Colonic mucosa (tissue), 4 donors: ENCODE data around the gene NOXA1. TPM values are rescaled to one million over a fixed set of nuclear protein-coding genes. Genes with fewer than 3 reads are reported as not detected.

Source experiments
- DNase-seq: peaks from one replicate; pipeline ENCODE4 v3.0.0-alpha.2; 2020
- H3K27ac ChIP-seq: fragments of 200-600 bp; one replicate; pipeline ENCODE4 v1.8.0; 2021
- H3K27me3 ChIP-seq: fragments of 200-600 bp; one replicate; pipeline ENCODE4 v1.8.0; 2021
- H3K36me3 ChIP-seq: fragments of 200-600 bp; one replicate; pipeline ENCODE4 v1.8.0; 2021
- H3K4me1 ChIP-seq: fragments of 200-600 bp; one replicate; pipeline ENCODE4 v1.8.0; 2021; ENCODE audit warnings: mild to moderate bottlenecking
- H3K4me3 ChIP-seq: fragments of 200-600 bp; one replicate; pipeline ENCODE4 v1.8.0; 2021
- H3K9ac ChIP-seq, 2 donors: one replicate each; pipeline ENCODE4 v1.7.0; 2013; ENCODE audit warnings: control low read depth in 2 of 2, low read depth in 2 of 2, low read length in 2 of 2
- H3K9me3 ChIP-seq: fragments of 200-600 bp; one replicate; pipeline ENCODE4 v1.8.0; 2021
- intact Hi-C: fragments of 100-400 bp; cut with DNase I; formaldehyde crosslinking; loops from one replicate; pipeline ENCODE4 v1.14.1; 2022
- total RNA-seq, 2 donors: library from RNA; stranded (reverse); fragmentation: NEBNext Ultra II Directional in 1 of 2; extraction: Animal tissue kit (Norgen Biotek cat#: 25700) in 1 of 2; gene quantifications; one replicate each; pipeline ENCODE4 v1.2.1, GENCODE V29; 2021
- TF ChIP-seq, protein P1 (sequence below): fragments of 200-600 bp; IDR thresholded peaks from one replicate; pipeline ENCODE4 v1.8.0; 2022; ENCODE audit warnings: antibody characterized with exemption, mild to moderate bottlenecking
- donor health status: healthy.
- donor health status: DM: no; HTN: no; CAD: no.
- donor health status: DM: no; HTN: no; CAD: no.

NOXA1 gene
- total RNA-seq, 2 donors from 2014 or later: 27.5 to 29.3 TPM

DNA sequence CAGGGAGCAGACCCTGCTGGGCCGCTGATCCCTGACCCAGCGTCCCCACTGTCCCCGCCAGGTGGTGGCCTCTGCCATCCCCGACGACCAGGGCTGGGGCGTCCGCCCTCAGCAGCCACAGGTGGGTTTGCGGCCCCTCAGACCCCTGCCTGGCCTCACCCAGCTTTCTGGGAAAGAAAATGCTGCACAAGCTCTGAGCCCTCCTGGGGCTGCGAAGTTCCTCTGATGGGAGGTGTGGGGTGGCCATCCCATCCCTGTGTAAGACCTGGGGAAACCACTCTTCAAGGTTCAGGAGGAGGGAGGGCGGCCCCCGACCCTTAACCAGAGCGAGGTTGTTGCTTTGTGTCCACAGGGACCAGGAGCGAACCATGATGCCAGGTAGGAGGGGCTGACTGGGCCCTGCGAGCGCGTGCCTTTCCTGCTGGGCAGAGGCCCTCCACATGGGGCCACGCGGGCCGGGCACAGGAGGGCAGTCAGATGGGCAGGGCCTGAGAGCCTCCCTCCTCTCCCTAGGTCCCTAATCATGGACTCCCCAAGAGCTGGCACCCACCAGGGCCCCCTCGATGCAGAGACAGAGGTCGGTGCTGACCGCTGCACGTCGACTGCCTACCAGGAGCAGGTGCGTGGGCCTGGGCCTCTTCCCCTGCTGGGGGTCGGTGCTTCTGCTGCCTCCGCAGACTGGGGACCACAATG lies 7.7 kb downstream of the NOXA1 start:
- H3K4me3 ChIP-seq: no peak overlapping the region
- no peaks in the 10 kb centered on the region for H3K36me3 ChIP-seq
- DNase-seq: no peak
- H3K27me3 ChIP-seq: no peaks in the 10 kb centered on the region
- H3K9ac ChIP-seq: no peak overlapping the region
- intact Hi-C loops: no loop called here
- no peak overlapping the region for H3K27ac ChIP-seq
- TF ChIP-seq, protein P1, sequence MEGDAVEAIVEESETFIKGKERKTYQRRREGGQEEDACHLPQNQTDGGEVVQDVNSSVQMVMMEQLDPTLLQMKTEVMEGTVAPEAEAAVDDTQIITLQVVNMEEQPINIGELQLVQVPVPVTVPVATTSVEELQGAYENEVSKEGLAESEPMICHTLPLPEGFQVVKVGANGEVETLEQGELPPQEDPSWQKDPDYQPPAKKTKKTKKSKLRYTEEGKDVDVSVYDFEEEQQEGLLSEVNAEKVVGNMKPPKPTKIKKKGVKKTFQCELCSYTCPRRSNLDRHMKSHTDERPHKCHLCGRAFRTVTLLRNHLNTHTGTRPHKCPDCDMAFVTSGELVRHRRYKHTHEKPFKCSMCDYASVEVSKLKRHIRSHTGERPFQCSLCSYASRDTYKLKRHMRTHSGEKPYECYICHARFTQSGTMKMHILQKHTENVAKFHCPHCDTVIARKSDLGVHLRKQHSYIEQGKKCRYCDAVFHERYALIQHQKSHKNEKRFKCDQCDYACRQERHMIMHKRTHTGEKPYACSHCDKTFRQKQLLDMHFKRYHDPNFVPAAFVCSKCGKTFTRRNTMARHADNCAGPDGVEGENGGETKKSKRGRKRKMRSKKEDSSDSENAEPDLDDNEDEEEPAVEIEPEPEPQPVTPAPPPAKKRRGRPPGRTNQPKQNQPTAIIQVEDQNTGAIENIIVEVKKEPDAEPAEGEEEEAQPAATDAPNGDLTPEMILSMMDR: no peak
- no peaks in the 10 kb centered on the region for H3K9me3 ChIP-seq
- peaks cover 4% of the 10 kb centered on the region for H3K4me1 ChIP-seq

- H3K9me3 ChIP-seq: no peaks in the 10 kb centered on the region
- H3K36me3 ChIP-seq: no peaks in the 10 kb centered on the region
- H3K4me3 ChIP-seq: no peak overlapping the region
- TF ChIP-seq, protein P1: no peak
- no peak overlapping the region for H3K27ac ChIP-seq
- H3K27me3 ChIP-seq: no peaks in the 10 kb centered on the region
- intact Hi-C loops: no loop called here
- H3K4me1 ChIP-seq: peaks cover 4% of the 10 kb centered on the region
- H3K9ac ChIP-seq: no peak overlapping the region
- no peak for DNase-seq
Measured at GRCh38 chr9:137431416-137431931, 8.3 kb downstream of the NOXA1 start.

- intact Hi-C loops: no loop called here
- TF ChIP-seq, protein P1: no peak
- H3K9me3 ChIP-seq: no peaks in the 10 kb centered on the region
- H3K27ac ChIP-seq: no peak overlapping the region
- H3K4me3 ChIP-seq: no peak overlapping the region
- H3K36me3 ChIP-seq: no peaks in the 10 kb centered on the region
- H3K4me1 ChIP-seq: peaks cover 16% of the 10 kb centered on the region
- no peak for DNase-seq
- H3K27me3 ChIP-seq: no peaks in the 10 kb centered on the region
- H3K9ac ChIP-seq: no peak overlapping the region
Measured at GRCh38 chr9:137432687-137433348, 9.6 kb downstream of the NOXA1 start.

DNA sequence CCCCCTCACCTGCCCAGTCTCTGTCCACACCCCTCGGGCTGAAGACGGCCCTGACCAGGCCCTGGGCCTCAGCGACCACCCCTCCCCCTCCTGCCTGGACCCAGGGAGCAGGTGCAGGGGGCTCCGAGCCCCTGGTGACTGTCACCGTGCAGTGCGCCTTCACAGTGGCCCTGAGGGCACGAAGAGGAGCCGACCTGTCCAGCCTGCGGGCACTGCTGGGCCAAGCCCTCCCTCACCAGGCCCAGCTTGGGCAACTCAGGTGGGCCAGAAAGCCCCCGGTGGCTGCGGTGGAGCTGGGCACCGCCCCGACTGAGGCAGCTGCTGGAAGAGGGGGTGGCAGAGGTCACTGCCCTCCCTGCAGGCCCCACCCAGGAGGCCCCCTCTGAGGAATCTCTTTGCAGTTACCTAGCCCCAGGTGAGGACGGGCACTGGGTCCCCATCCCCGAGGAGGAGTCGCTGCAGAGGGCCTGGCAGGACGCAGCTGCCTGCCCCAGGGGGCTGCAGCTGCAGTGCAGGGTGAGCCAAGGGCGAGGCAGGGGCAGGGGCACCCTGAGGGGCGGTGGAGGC lies 10.2 kb downstream of the NOXA1 start:
- Histone ChIP-seq H3K9ac (no peak overlapping the region), H3K9me3 (no peaks in the 10 kb centered on the region), H3K4me3 (no peak overlapping the region), H3K27ac (no peak overlapping the region), H3K36me3 (no peaks in the 10 kb centered on the region), H3K4me1 (peaks cover 16% of the 10 kb centered on the region), H3K27me3 (no peaks in the 10 kb centered on the region)
- no peak for DNase-seq
- intact Hi-C loops: no loop called here
- TF ChIP-seq, protein P1: no peak

DNA sequence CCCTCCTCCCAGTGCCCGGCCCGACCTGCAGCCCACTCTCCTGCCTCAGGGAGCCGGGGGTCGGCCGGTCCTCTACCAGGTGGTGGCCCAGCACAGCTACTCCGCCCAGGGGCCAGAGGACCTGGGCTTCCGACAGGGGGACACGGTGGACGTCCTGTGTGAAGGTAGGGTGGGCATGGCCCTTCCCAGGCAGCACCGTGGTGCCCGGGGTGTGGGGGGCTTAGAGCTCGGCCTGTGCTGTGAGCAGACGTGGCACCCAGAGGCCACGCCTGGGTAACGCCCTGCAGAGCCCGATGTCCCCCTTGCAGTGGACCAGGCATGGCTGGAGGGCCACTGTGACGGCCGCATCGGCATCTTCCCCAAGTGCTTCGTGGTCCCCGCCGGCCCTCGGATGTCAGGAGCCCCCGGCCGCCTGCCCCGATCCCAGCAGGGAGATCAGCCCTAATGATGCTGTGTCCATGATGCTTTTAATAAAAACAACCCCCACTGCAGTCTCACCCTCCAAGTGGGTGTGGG lies 10.8 kb downstream of the NOXA1 start:
- no peak overlapping the region for H3K9ac ChIP-seq
- DNase-seq: no peak
- H3K4me1 ChIP-seq: peaks cover 16% of the 10 kb centered on the region
- intact Hi-C loops: no loop called here
- no peaks in the 10 kb centered on the region for H3K36me3 ChIP-seq
- no peak overlapping the region for H3K27ac ChIP-seq
- TF ChIP-seq, protein P1: no peak
- H3K9me3 ChIP-seq: no peaks in the 10 kb centered on the region
- H3K4me3 ChIP-seq: no peak overlapping the region
- H3K27me3 ChIP-seq: no peaks in the 10 kb centered on the region
